Measurements from ENCODE around the gene NYNRIN.

DNA sequence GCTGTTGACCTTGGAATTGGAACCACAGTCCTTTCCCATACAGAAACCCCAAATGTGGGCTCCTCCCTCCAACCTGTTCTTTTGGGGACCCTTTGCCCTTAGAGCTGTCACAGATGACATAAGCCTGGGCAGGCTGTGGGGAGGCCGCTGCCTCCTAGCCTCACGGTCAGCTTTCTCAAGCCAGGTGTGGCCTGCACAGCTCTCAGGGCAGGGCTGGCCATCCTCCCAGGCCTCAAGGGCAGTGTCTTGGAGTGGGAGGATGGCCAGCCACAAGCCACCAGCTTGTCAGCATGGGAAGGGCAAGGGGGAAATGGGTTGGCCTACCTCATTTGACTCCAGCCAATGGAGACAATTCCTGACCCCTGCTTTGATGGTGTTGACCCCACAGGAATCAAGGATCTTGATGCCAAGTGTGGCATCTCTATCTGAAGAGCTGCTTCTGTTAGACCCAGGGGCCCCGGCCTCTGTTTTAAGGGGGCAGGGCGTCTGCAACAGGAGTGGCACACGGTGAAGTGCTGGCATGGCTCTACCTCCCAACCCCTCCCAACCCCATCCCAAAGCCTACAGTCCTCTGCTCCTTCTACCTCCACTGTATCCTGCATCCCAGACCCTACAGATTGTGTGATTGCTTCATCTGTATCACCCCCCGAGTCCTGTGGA lies 19.2 kb downstream of the NYNRIN start:
- TF ChIP-seq, protein P1, sequence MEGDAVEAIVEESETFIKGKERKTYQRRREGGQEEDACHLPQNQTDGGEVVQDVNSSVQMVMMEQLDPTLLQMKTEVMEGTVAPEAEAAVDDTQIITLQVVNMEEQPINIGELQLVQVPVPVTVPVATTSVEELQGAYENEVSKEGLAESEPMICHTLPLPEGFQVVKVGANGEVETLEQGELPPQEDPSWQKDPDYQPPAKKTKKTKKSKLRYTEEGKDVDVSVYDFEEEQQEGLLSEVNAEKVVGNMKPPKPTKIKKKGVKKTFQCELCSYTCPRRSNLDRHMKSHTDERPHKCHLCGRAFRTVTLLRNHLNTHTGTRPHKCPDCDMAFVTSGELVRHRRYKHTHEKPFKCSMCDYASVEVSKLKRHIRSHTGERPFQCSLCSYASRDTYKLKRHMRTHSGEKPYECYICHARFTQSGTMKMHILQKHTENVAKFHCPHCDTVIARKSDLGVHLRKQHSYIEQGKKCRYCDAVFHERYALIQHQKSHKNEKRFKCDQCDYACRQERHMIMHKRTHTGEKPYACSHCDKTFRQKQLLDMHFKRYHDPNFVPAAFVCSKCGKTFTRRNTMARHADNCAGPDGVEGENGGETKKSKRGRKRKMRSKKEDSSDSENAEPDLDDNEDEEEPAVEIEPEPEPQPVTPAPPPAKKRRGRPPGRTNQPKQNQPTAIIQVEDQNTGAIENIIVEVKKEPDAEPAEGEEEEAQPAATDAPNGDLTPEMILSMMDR (conservative IDR thresholded peaks at IDR 0.05; ENCODE audit: low read depth, low read length) = no peak
- no peak for TF ChIP-seq EZH2phosphoT487 (IDR thresholded peaks at IDR 0.05; ENCODE audit: borderline replicate concordance, low read length)
- TF ChIP-seq EZH2 (IDR thresholded peaks at IDR 0.05; ENCODE audit: low read length, unreplicated experiment) = no peak

Data from PC-3 (cell line).